ENCODE measurements around the gene MAD1L1. TPM values are rescaled to one million over a fixed set of nuclear protein-coding genes. Genes with fewer than 3 reads are reported as not detected.

MAD1L1 gene
- total RNA-seq, 1 experiment from 2014 or later = 50.8 TPM

GRCh38 chr7:2214636-2215035, 18.1 kb downstream of the MAD1L1 start:
- Histone ChIP-seq H3F3A (ENCODE audit: insufficient read depth, low read depth) (no peaks in the 10 kb centered on the region), H3K9me3 (ENCODE audit: insufficient read depth, low read depth) (no peaks in the 10 kb centered on the region), H3K4me2 (no peak overlapping the region), H3K4me3 (no peak overlapping the region), H3K27ac (no peak overlapping the region), H3K27me3 (ENCODE audit: insufficient read depth, low read depth) (no peaks in the 10 kb centered on the region), H2AFZ (no peak overlapping the region), H3K4me1 (replicated peaks; ENCODE audit: insufficient read depth) (no peaks in the 10 kb centered on the region), H3K79me2 (ENCODE audit: low read depth) (no peaks in the 10 kb centered on the region), H4K20me1 (ENCODE audit: insufficient read depth) (peaks cover 7% of the 10 kb centered on the region; the same call in 1 of the 2 replicates), H3K36me3 (ENCODE audit: low read depth) (peaks cover 16% of the 10 kb centered on the region; the same call in 1 of the 2 replicates), H3K9me2 (ENCODE audit: insufficient read depth) (no peaks in the 10 kb centered on the region)
- CTCF ChIA-PET = no interaction called here
- POLR2A ChIA-PET (ENCODE audit: unreplicated experiment) = no interaction called here
- intact Hi-C loops (cut with micrococcal nuclease; ENCODE audit: unreplicated experiment) = no loop called here
- DNase-seq = no peak
- TF ChIP-seq EZH2 (IDR thresholded peaks at IDR 0.05; ENCODE audit: low read depth) = no peak
- no peak for TF ChIP-seq CTCF (conservative IDR thresholded peaks at IDR 0.05)
- BruUV-seq (replicated peaks) = no TSS peak

DNA sequence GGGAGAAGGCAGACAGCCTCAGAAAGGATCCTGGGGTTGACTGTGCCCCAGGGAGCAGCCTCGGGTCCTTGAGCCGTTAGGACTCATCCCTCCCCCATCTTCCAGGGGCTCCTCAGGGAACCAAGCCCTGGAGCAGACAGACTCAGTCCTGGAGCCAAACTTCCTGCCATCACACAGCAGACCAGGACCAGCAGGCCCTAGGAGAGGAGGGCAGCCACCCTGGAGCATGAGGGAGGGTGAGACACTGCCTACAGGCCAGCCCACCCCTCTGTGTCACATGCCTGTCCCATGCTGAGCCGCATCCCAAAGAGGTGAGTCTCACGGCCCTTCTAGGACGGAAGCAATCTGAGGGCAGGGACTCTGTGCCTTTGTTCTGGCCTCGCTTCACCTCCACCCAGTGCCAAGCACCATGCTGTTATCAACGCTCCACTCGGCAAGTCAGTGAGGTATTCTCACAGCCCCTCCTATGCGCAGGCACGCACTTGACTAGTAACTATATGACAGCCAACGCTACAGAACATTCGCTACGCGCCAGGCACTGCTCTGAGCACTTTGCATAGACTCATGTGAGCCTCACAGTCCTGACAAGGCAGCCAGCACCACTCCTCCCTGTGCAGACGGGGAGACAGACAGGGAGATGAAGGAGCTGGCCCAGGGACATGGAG, 19.1 kb downstream of the MAD1L1 start:
- TF ChIP-seq EZH2 (IDR thresholded peaks at IDR 0.05; ENCODE audit: low read depth) (no peak), CTCF (conservative IDR thresholded peaks at IDR 0.05) (no peak)
- Histone ChIP-seq H3K4me1 (replicated peaks; ENCODE audit: insufficient read depth) (no peaks in the 10 kb centered on the region), H3K27ac (no peak overlapping the region), H3K4me3 (no peak overlapping the region), H3K36me3 (ENCODE audit: low read depth) (peaks cover 16% of the 10 kb centered on the region; the same call in 1 of the 2 replicates), H3K27me3 (ENCODE audit: insufficient read depth, low read depth) (no peaks in the 10 kb centered on the region), H3K9me3 (ENCODE audit: insufficient read depth, low read depth) (no peaks in the 10 kb centered on the region), H3K9me2 (ENCODE audit: insufficient read depth) (no peaks in the 10 kb centered on the region), H3K79me2 (ENCODE audit: low read depth) (no peaks in the 10 kb centered on the region), H2AFZ (no peak overlapping the region), H4K20me1 (ENCODE audit: insufficient read depth) (peaks cover 7% of the 10 kb centered on the region; the same call in 1 of the 2 replicates), H3F3A (ENCODE audit: insufficient read depth, low read depth) (no peaks in the 10 kb centered on the region), H3K4me2 (no peak overlapping the region)
- no peak for DNase-seq
- CTCF ChIA-PET = no interaction called here
- POLR2A ChIA-PET (ENCODE audit: unreplicated experiment) = no interaction called here
- intact Hi-C loops (cut with micrococcal nuclease; ENCODE audit: unreplicated experiment) = no loop called here
- BruUV-seq (replicated peaks) = no TSS peak

DNA sequence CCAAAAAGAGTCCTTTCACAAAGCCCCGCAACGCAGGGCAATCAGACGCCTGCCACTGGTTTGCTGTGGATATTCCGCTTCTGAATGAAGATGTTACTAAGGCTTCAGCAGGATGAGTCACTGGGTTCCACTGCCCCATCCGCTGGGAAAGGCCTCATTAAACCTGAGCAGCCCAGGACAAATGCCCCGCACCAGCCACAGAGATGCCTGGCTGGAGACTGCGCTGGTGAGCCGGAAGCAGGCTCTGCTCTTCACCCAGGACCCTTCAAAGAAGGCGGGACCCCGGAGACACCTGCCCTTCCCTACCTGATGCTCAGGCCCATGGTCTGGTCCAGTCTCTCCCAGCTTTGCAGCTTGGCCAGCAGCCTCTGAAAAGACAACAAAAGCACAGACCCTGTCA, 19.8 kb downstream of the MAD1L1 start:
- H3K9me3 ChIP-seq (ENCODE audit: insufficient read depth, low read depth) = no peaks in the 10 kb centered on the region
- no TSS peak for BruUV-seq (replicated peaks)
- no peak overlapping the region for H3K4me2 ChIP-seq
- H4K20me1 ChIP-seq (ENCODE audit: insufficient read depth) = peaks cover 4% of the 10 kb centered on the region; the same call in 1 of the 2 replicates
- H3K4me1 ChIP-seq (replicated peaks; ENCODE audit: insufficient read depth) = no peaks in the 10 kb centered on the region
- ChIA-PET CTCF (no interaction called here), POLR2A (ENCODE audit: unreplicated experiment) (no interaction called here)
- H3K27me3 ChIP-seq (ENCODE audit: insufficient read depth, low read depth) = no peaks in the 10 kb centered on the region
- no peaks in the 10 kb centered on the region for H3F3A ChIP-seq (ENCODE audit: insufficient read depth, low read depth)
- peaks cover 16% of the 10 kb centered on the region; the same call in 1 of the 2 replicates for H3K36me3 ChIP-seq (ENCODE audit: low read depth)
- H3K9me2 ChIP-seq (ENCODE audit: insufficient read depth) = no peaks in the 10 kb centered on the region
- H3K4me3 ChIP-seq = no peak overlapping the region
- DNase-seq = no peak
- intact Hi-C loops (cut with micrococcal nuclease; ENCODE audit: unreplicated experiment) = no loop called here
- TF ChIP-seq CTCF (conservative IDR thresholded peaks at IDR 0.05) = no peak
- TF ChIP-seq EZH2 (IDR thresholded peaks at IDR 0.05; ENCODE audit: low read depth) = no peak
- H3K27ac ChIP-seq = no peak overlapping the region
- H2AFZ ChIP-seq = no peak overlapping the region
- no peaks in the 10 kb centered on the region for H3K79me2 ChIP-seq (ENCODE audit: low read depth)

All from PC-9 (cell line).